Measurements from ENCODE around the gene BECN2. TPM values are rescaled to one million over a fixed set of nuclear protein-coding genes. Genes with fewer than 3 reads are reported as not detected.

Gene BECN2
- total RNA-seq, 6 experiments from 2014 or later: not detected

- no peaks in the 10 kb centered on the region for H3K27me3 ChIP-seq
- H3K27ac ChIP-seq: no peak overlapping the region
- H3K36me3 ChIP-seq: no peaks in the 10 kb centered on the region
- H3K4me3 ChIP-seq: no peak overlapping the region
- TF ChIP-seq POLR2A (IDR thresholded peaks at IDR 0.05): no peak
- no peak for TF ChIP-seq CTCF (IDR thresholded peaks at IDR 0.05)
- intact Hi-C loops (cut with DNase I): no loop called here
- no peaks in the 10 kb centered on the region for H3K9me3 ChIP-seq
- no peaks in the 10 kb centered on the region for H3K4me1 ChIP-seq
- WGBS (ENCODE audit: insufficient coverage, low coverage, low lambda C conversion rate, missing lambda C conversion rate): 69% methylated on average over 6 of the region's 6 CpGs
- ATAC-seq (no peak), DNase-seq (no peak)
These were observed 10.2 kb upstream of the BECN2 start for GRCh38 chr1:241947354-241947753.

- Histone ChIP-seq H3K27me3 (no peaks in the 10 kb centered on the region), H3K36me3 (no peaks in the 10 kb centered on the region), H3K9me3 (no peaks in the 10 kb centered on the region), H3K4me1 (no peaks in the 10 kb centered on the region), H3K27ac (no peak overlapping the region), H3K4me3 (no peak overlapping the region)
- intact Hi-C loops (cut with DNase I): no loop called here
- DNase-seq: no peak
- no peak for ATAC-seq
- no peak for TF ChIP-seq POLR2A (IDR thresholded peaks at IDR 0.05)
- no peak for TF ChIP-seq CTCF (IDR thresholded peaks at IDR 0.05)
- WGBS (ENCODE audit: insufficient coverage, low coverage, low lambda C conversion rate, missing lambda C conversion rate): 74% methylated on average over 5 of the region's 5 CpGs
These were observed 7.2 kb upstream of the BECN2 start for GRCh38 chr1:241950390-241950789.

- WGBS (ENCODE audit: insufficient coverage, low coverage, low lambda C conversion rate, missing lambda C conversion rate): 62% methylated on average over 2 of the region's 2 CpGs
- intact Hi-C loops (cut with DNase I): no loop called here
- no peak for DNase-seq
- H3K4me3 ChIP-seq: no peak overlapping the region
- H3K9me3 ChIP-seq: no peaks in the 10 kb centered on the region
- TF ChIP-seq CTCF (IDR thresholded peaks at IDR 0.05) (no peak), POLR2A (IDR thresholded peaks at IDR 0.05) (no peak)
- H3K36me3 ChIP-seq: no peaks in the 10 kb centered on the region
- no peak for ATAC-seq
- no peaks in the 10 kb centered on the region for H3K4me1 ChIP-seq
- no peaks in the 10 kb centered on the region for H3K27me3 ChIP-seq
- no peak overlapping the region for H3K27ac ChIP-seq
These were observed 4.6 kb downstream of the BECN2 start for GRCh38 chr1:241962153-241962552.

GRCh38 chr1:241963722-241964121 lies 6.2 kb downstream of the BECN2 start:
- Histone ChIP-seq H3K9me3 (no peaks in the 10 kb centered on the region), H3K36me3 (no peaks in the 10 kb centered on the region), H3K4me1 (no peaks in the 10 kb centered on the region), H3K27ac (no peak overlapping the region), H3K27me3 (no peaks in the 10 kb centered on the region), H3K4me3 (no peak overlapping the region)
- intact Hi-C loops (cut with DNase I): no loop called here
- no peak for ATAC-seq
- no peak for TF ChIP-seq CTCF (IDR thresholded peaks at IDR 0.05)
- no peak for TF ChIP-seq POLR2A (IDR thresholded peaks at IDR 0.05)
- DNase-seq: no peak

Data from right lobe of liver (tissue), 6 donors.